GM10266 (cell line): ENCODE data around the gene CARD19.

ENCODE experiments used
- DNase-seq: peaks from one replicate; pipeline ENCODE4 v3.0.0; 2012; ENCODE audit errors: extremely low spot score
- CTCF ChIP-seq: IDR thresholded peaks from 2 replicates; pipeline ENCODE4 v1.5.1; 2012; ENCODE audit warnings: mild to moderate bottlenecking, low read depth; ENCODE audit not compliant: control insufficient read depth, insufficient read depth; ENCODE audit errors: missing control alignments

Gene CARD19

GRCh38 chr9:93096131-93096802 lies at the start of gene CARD19:
TSS of gene CARD19 (plus strand) at chr9:93096217. CDS start at chr9:93096346, 129 bp downstream.
- peak; percentile 47 for DNase-seq
- TF ChIP-seq CTCF = no peak

GRCh38 chr9:93048566-93049448 lies 47.2 kb upstream of the CARD19 start:
- TF ChIP-seq CTCF = no peak

GRCh38 chr9:93049491-93049890 lies 46.5 kb upstream of the CARD19 start:
- DNase-seq = no peak
- TF ChIP-seq CTCF = no peak

More at GRCh38 chr9:93048566-93049448, 47.2 kb upstream of the CARD19 start:
- DNase-seq = no peak

- DNase-seq = no peak
- TF ChIP-seq CTCF = no peak
These were observed 45.8 kb upstream of the CARD19 start for GRCh38 chr9:93050231-93050630.

- no peak for DNase-seq
- TF ChIP-seq CTCF = no peak
These were observed 44.3 kb upstream of the CARD19 start for GRCh38 chr9:93051680-93052089.

- DNase-seq = no peak
- no peak for TF ChIP-seq CTCF
These were observed 43.1 kb upstream of the CARD19 start for GRCh38 chr9:93052791-93053540.
